ENCODE measurements around the gene CENPH.

DNA sequence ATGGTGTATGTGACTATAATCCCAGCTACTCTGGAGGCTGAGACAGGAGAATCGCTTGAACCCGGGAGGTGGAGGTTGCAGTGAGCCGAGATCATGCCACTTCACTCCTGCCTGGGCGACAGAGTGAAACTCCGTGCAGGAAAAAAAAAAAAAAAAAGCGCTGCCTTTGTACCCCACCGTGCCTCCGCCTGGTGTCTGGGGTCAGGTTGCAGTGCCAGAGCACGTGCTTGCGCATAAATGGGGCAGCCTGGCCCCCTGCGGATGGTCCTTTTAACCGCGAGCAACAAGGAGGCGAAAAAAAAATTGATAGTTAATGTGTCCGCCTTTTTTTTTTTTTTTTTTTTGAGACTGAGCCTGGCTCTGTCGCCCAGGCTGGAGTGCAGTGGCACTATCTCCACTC lies 28.7 kb upstream of the CENPH start:
- TF ChIP-seq BRCA1 (IDR thresholded peaks at IDR 0.05; ENCODE audit: low read depth, low read length) (no peak), SIN3A (conservative IDR thresholded peaks at IDR 0.05 in 1 of 2, IDR thresholded peaks at IDR 0.05 in 1 of 2; ENCODE audit: low read depth in 1 of 2, low read length in 2 of 2) (no peak), CTCF (IDR thresholded peaks at IDR 0.05; ENCODE audit: control extremely low read depth in 1 of 3, insufficient read depth in 1 of 3, low read depth in 1 of 3, low read length in 3 of 3) (no peak), TAF1 (IDR thresholded peaks at IDR 0.05; ENCODE audit: low read depth, low read length) (no peak), BACH1 (IDR thresholded peaks at IDR 0.05; ENCODE audit: low read length) (no peak), POLR2AphosphoS5 (IDR thresholded peaks at IDR 0.05; ENCODE audit: low read depth, low read length) (no peak), CHD1 (IDR thresholded peaks at IDR 0.05; ENCODE audit: low read depth, low read length) (no peak), YY1 (IDR thresholded peaks at IDR 0.05; ENCODE audit: low read depth, low read length) (no peak), SRF (IDR thresholded peaks at IDR 0.05; ENCODE audit: low read depth, low read length) (no peak), POLR2A (IDR thresholded peaks at IDR 0.05; ENCODE audit: control extremely low read depth in 1 of 2, low read depth in 2 of 2, low read length in 2 of 2) (no peak), SUZ12 (IDR thresholded peaks at IDR 0.05; ENCODE audit: low read length) (no peak), GTF2F1 (IDR thresholded peaks at IDR 0.05; ENCODE audit: borderline replicate concordance, low read depth, low read length) (no peak), EGR1 (IDR thresholded peaks at IDR 0.05; ENCODE audit: borderline replicate concordance, low read depth, low read length) (no peak)

Data from H1 (cell line).